Activated CD4-positive, alpha-beta T cell treated with anti-CD3 and anti-CD28 coated beads for 24 hours (primary cell): ENCODE measurements around the gene MYLK4.
A peak's percentile ranks its signal among the peaks of the same experiment; 100 is the strongest.

Source experiments
- DNase-seq, 2 donors: peaks; one replicate each; pipeline ENCODE4 v3.0.0-alpha.2; 2020; ENCODE audit warnings: low read depth in 2 of 2

The MYLK4 gene

GRCh38 chr6:2756687-2757224 is 6.0 kb upstream of the MYLK4 start:
- no peak for DNase-seq

DNA sequence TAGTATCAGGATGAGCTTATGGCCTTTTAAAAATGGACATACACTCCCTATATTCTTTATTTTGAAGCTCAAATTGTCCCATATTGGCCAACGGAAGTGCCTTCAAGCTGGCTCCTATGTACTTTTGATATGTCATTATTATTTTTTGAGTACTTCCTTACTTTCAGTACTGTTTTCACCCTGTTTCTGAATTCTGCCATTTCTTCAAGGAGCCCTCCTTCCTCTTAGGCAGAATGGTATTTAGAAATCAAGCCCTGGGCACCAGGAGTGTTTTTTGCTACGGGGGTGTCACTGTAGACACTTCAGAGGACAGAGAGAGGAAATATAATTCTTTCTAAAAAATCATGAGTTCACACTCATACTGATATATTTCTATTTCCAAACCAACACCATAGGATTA is 5.5 kb upstream of the MYLK4 start:
- no peak for DNase-seq

DNA sequence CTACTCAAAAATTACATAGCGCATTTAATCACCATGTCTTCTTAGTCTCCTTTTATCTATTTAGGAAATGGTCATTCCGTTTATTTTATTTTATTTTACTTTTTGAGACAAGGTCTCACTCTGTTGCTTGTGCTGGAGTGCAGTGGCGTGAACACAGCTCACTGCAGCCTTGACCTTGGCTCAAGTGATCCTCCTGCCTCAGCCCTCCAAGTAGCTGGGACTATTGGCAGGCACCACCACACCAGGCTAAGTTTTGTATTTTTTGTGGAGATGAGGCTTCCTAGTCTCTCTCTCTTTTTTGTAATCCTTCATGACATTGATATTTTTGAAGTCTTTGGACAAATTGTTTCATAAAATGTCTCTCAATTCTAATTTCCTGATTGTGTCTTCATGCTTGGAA is 4.7 kb upstream of the MYLK4 start:
- DNase-seq, result no peak

DNA sequence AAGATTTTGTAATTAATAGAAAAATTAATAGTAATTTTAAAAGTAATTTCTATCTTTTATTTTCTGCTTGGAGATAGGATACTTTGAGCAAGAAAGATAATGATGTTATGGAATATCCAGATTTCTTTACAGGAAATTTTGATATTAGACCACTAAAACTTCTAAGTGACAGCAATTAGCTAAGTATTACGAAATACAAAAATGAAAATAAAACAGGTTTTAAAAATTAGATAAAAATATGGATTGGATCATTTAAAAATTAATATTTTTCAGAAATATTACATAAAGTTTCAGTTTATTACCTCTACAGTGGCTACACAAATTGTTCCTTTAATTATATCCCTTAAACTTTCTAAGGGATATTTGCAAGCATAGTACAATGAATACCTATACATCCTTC is 4.2 kb upstream of the MYLK4 start:
- DNase-seq, result no peak

GRCh38 chr6:2754393-2754792 is 3.7 kb upstream of the MYLK4 start:
- DNase-seq, result no peak

DNA sequence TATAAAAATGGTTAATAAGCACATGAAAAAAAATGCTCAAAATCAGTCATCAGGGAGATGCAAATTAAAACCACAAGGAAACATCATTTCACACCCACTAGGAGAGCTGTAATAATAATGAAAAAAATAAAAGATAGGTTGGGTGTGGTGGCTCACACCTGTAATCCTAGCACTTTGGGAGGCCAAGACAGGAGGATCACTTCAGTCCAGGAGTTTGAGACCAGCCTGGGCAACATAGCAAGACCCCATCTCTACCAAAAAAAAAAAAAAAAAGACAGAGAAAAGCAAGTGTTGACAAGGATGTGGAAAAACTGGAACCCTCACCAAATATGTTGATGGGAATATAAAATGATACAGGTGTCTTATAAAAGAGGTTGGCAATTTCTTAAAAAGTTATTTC is 3.0 kb upstream of the MYLK4 start:
- no peak for DNase-seq

- no peak for DNase-seq
Measured at GRCh38 chr6:2753110-2753489, 2.4 kb upstream of the MYLK4 start.

DNA sequence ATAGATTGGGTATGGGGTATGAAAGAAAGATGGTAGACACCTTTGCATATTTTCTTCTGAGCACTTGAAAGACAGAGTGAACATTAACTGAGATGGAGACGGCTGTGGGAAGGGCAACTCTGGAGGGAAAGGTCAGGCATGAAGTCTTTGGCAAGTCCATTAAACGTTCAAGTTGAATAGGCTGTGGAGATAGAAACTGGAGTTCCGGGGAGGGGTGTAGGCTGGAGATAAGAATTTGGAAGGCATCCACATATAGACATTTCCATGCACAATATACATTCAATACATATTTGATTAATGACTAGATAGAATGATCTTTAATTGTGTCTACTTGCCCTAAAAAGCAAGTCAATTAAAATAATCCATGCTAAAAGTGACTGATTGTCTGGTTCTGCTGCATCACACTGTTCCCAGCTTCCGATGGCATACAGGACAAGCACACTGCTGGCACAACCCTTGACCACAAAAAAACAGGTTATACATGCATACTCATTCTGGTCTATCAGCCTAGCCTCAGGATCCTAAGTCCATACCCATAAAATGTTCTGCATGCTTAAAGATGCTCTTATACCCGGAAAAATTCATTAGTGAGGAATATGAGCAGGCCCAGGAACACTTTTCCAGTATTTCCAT is 1.9 kb upstream of the MYLK4 start:
- no peak for DNase-seq

GRCh38 chr6:2751871-2752270 is 1.1 kb upstream of the MYLK4 start:
- DNase-seq, result no peak

- DNase-seq, result peak; percentile 57 to 65
Measured at GRCh38 chr6:2749969-2750600, 637 bp downstream of the MYLK4 start.

DNA sequence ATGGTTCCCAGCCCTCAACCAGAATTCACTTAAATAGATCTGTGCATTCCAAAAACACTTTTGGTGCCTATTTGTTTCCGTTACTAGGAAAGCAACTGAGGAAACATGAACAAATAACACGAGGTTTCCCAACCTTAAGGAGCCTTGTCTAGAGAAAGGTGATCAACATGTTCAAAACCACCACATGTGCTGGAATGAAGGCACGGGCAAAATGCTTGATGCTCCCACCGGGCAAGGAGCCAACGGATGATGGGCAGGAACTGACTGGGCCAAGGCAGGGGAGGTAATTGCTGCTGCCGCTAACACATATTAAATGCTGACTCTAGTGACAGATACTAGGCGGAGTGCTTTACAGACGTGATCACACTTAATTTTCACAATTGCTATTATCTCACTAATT is 2.5 kb downstream of the MYLK4 start:
- DNase-seq, result no peak

- DNase-seq, result no peak
Measured at GRCh38 chr6:2746557-2747061, 4.1 kb downstream of the MYLK4 start.

DNA sequence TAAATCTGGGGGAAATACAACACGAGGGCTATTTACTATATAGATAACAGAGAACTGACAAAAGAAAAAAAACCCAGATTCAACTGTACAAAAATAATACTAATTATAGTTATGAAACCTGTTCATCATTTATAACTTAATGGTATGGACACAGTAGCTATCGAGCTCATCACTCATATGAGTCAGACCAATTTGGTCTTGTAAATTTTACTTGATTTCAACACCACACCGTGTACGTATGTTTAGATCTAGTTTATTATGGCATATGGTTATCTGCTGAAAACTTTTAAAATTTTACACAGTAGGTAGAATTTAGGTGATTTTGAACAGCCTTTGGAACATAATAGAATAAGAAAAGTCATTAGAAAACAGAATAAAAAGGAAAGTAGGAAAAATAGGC is 5.5 kb downstream of the MYLK4 start:
- DNase-seq, result no peak

GRCh38 chr6:2744778-2745177 is 5.9 kb downstream of the MYLK4 start:
- DNase-seq, result no peak

- DNase-seq, result no peak
Measured at GRCh38 chr6:2744209-2744771, 6.4 kb downstream of the MYLK4 start.

- no peak for DNase-seq
Measured at GRCh38 chr6:2743280-2744208, 7.2 kb downstream of the MYLK4 start.

DNA sequence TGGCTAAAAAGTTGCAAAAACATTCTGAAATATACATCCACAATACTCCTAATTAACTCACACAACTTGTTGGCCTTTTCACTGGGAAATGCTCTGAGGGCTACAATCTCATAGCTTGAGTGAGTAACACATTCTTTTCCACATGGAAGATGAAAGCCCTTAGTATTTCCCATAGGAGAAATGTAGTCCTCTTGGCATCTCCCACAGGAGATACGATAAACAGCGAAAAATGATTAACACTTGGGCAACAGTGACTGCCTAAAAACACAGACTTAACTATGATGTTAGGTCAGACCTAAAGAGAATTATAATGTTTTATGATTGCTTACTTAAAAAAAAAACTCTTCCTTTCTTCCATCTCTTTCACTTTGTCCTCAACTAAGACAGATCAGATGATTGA is 9.0 kb downstream of the MYLK4 start:
- DNase-seq, result no peak

GRCh38 chr6:2740581-2740980 is 10.1 kb downstream of the MYLK4 start:
- no peak for DNase-seq

- no peak for DNase-seq
Measured at GRCh38 chr6:2739335-2739734, 11.4 kb downstream of the MYLK4 start.

DNA sequence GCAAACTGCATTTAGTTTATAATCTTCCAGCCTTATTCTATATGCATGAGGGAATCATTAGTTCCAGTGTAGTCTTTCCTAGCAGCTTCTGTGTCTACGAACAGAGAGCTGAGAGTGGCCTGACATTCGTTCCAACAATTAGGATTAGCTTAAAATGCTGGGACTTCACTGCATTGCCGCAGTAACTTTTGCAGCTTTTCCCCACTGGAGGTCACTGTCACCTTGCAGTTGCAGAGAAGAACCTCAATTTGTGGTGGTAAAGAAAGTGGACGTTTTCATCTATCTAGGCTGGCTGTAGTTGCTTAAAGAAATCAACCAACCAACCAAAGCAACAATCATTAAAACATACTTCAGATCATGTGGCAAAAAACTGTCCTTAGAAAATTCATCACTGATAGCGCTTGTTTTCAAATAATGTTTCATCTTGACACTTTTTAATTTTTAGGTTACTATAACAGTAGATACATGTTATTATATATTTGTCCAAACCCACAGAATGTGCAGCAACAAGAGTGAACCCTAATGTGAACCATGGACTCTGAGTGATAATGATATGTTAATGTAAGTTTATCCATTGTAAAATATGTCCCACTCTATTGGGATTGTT is 12.2 kb downstream of the MYLK4 start:
- DNase-seq, result peak in 1 of 2 donors; percentile 19

GRCh38 chr6:2737885-2738284 is 12.8 kb downstream of the MYLK4 start:
- DNase-seq, result no peak
